Measurements from ENCODE around the gene PCDHGA8.
"Not testable (repeated sequence)": the region's sequence is repeated elsewhere in the genome, so short reads cannot be mapped to it uniquely, and the experiment has no call there.

The PCDHGA8 gene

GRCh38 chr5:141373673-141374317 is 18.6 kb upstream of the PCDHGA8 start, which contains the start of gene PCDHGA6:
PCDHGA6 (plus strand) TSS chr5:141373891; CDS start chr5:141374084, 193 bp downstream.
- TF ChIP-seq, protein P1, sequence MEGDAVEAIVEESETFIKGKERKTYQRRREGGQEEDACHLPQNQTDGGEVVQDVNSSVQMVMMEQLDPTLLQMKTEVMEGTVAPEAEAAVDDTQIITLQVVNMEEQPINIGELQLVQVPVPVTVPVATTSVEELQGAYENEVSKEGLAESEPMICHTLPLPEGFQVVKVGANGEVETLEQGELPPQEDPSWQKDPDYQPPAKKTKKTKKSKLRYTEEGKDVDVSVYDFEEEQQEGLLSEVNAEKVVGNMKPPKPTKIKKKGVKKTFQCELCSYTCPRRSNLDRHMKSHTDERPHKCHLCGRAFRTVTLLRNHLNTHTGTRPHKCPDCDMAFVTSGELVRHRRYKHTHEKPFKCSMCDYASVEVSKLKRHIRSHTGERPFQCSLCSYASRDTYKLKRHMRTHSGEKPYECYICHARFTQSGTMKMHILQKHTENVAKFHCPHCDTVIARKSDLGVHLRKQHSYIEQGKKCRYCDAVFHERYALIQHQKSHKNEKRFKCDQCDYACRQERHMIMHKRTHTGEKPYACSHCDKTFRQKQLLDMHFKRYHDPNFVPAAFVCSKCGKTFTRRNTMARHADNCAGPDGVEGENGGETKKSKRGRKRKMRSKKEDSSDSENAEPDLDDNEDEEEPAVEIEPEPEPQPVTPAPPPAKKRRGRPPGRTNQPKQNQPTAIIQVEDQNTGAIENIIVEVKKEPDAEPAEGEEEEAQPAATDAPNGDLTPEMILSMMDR (IDR thresholded peaks at IDR 0.05; ENCODE audit: borderline replicate concordance, insufficient read depth, low read depth, low read length), result peak; percentile 24; the same call in 1 of the 2 replicates
- H3K4me3 ChIP-seq (ENCODE audit: low read depth, low read length), result no peak within 1 kb of the TSS

DNA sequence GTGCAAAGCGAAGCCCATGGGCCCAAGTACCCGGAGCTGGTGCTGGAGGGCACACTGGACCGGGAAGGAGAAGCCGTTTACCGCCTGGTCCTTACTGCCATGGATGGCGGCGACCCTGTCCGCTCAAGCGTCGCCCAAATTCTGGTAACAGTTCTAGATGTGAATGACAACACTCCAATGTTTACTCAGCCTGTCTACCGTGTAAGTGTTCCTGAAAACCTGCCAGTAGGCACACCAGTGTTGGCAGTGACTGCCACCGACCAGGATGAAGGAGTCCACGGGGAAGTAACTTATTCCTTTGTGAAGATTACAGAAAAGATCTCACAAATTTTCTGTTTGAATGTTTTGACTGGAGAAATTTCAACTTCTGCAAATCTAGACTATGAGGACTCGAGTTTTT is 17.8 kb upstream of the PCDHGA8 start:
- H3K4me3 ChIP-seq (ENCODE audit: low read depth, low read length), result no peak overlapping the region

GRCh38 chr5:141375444-141376155 is 16.8 kb upstream of the PCDHGA8 start:
- H3K4me3 ChIP-seq (ENCODE audit: low read depth, low read length), result not testable (repeated sequence)

More for the DNA sequence above, 17.8 kb upstream of the PCDHGA8 start:
- TF ChIP-seq, protein P1 (IDR thresholded peaks at IDR 0.05; ENCODE audit: borderline replicate concordance, insufficient read depth, low read depth, low read length), result no peak

GRCh38 chr5:141382469-141383294 is 9.8 kb upstream of the PCDHGA8 start, which contains the start of gene PCDHGA7:
PCDHGA7 (plus strand) TSS chr5:141382742; CDS start chr5:141382900, 158 bp downstream.
- peak within 1 kb of the TSS; percentile 54 for H3K4me3 ChIP-seq (ENCODE audit: low read depth, low read length)
- TF ChIP-seq, protein P1 (IDR thresholded peaks at IDR 0.05; ENCODE audit: borderline replicate concordance, insufficient read depth, low read depth, low read length), result peak; percentile 36; the same call in 1 of the 2 replicates

DNA sequence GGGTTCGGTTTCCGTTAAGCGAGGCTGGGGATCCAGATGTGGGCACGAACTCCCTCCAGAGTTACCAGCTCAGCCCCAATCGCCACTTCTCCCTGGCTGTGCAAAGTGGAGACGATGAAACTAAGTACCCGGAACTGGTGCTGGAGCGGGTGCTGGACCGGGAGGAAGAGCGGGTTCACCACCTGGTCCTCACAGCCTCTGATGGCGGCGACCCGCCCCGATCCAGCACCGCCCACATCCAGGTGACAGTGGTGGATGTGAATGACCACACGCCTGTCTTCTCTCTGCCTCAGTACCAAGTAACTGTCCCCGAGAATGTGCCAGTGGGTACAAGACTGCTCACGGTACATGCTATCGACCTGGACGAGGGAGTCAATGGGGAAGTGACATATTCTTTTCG is 9.1 kb upstream of the PCDHGA8 start:
- TF ChIP-seq, protein P1 (IDR thresholded peaks at IDR 0.05; ENCODE audit: borderline replicate concordance, insufficient read depth, low read depth, low read length), result no peak
- no peak overlapping the region for H3K4me3 ChIP-seq (ENCODE audit: low read depth, low read length)

DNA sequence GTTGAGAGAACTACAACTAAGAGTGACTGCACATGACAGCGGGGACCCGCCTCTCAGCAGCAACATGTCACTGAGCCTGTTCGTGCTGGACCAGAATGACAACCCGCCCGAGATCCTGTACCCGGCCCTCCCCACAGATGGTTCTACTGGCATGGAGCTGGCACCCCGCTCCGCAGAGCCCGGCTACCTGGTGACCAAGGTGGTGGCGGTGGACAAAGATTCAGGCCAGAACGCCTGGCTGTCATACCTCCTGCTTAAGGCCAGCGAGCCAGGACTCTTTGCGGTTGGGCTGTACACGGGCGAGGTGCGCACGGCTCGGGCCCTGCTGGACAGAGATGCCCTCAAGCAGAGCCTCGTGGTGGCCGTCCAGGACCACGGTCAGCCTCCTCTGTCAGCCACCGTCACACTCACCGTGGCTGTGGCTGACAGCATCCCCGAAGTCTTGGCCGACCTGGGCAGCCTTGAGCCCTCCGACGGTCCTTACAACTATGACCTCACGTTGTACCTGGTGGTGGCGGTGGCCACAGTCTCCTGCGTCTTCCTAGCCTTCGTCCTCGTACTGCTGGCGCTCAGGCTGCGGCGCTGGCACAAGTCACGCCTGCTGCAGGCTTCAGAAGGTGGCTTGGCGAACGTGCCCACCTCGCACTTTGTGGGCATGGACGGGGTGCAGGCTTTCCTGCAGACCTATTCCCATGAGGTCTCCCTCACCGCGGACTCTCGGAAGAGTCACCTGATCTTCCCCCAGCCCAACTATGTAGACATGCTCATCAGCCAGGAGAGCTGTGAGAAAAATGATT is 7.8 kb upstream of the PCDHGA8 start:
- TF ChIP-seq, protein P1 (IDR thresholded peaks at IDR 0.05; ENCODE audit: borderline replicate concordance, insufficient read depth, low read depth, low read length), result no peak
- no peak overlapping the region for H3K4me3 ChIP-seq (ENCODE audit: low read depth, low read length)

Measured in GM12875 (cell line).